Stomach (tissue), 4 donors: Measurements from ENCODE around the gene RASSF5.

ENCODE experiments used
- EP300 ChIP-seq: sonication (generic); formaldehyde crosslinking; IDR thresholded peaks from one replicate; pipeline ENCODE4 v1.6.1; 2017; ENCODE audit warnings: antibody characterized with exemption
- POLR2A ChIP-seq, 4 donors: fragments of 450-650 bp; IDR thresholded peaks; one replicate each; pipeline ENCODE4 v1.6.1; 2016; ENCODE audit warnings: antibody characterized with exemption in 4 of 4, control low read depth in 2 of 4, mild to moderate bottlenecking in 1 of 4, moderate library complexity in 1 of 4
- TF ChIP-seq, protein P1 (sequence below), 7 experiments: fragments of 450-650 bp in 4 of 7; fragments of 200-600 bp in 3 of 7; sonication (generic) in 3 of 7; IDR thresholded peaks; one replicate each; pipeline ENCODE4 v1.5.1; 2016 to 2019; ENCODE audit warnings: antibody characterized with exemption in 7 of 7, control low read depth in 2 of 7, mild to moderate bottlenecking in 1 of 7

GRCh38 chr1:206476058-206476457 lies 31.3 kb upstream of the RASSF5 start:
- TF ChIP-seq POLR2A (IDR thresholded peaks at IDR 0.05) = no peak
- TF ChIP-seq, protein P1, sequence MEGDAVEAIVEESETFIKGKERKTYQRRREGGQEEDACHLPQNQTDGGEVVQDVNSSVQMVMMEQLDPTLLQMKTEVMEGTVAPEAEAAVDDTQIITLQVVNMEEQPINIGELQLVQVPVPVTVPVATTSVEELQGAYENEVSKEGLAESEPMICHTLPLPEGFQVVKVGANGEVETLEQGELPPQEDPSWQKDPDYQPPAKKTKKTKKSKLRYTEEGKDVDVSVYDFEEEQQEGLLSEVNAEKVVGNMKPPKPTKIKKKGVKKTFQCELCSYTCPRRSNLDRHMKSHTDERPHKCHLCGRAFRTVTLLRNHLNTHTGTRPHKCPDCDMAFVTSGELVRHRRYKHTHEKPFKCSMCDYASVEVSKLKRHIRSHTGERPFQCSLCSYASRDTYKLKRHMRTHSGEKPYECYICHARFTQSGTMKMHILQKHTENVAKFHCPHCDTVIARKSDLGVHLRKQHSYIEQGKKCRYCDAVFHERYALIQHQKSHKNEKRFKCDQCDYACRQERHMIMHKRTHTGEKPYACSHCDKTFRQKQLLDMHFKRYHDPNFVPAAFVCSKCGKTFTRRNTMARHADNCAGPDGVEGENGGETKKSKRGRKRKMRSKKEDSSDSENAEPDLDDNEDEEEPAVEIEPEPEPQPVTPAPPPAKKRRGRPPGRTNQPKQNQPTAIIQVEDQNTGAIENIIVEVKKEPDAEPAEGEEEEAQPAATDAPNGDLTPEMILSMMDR (IDR thresholded peaks at IDR 0.05) = no peak
- no peak for TF ChIP-seq EP300
